GM12878 (cell line): ENCODE data around the gene SSH3. TPM values are rescaled to one million over a fixed set of nuclear protein-coding genes. Genes with fewer than 3 reads are reported as not detected.
A peak's percentile ranks its signal among the peaks of the same experiment; 100 is the strongest.

Experiments used
- ASH2L ChIP-seq: fragments of 300-600, 200-600 bp; sonication (generic); IDR thresholded peaks from 2 replicates; pipeline ENCODE4 v1.6.1; 2017; ENCODE audit warnings: low read depth, mild to moderate bottlenecking, borderline replicate concordance
- ATF7 ChIP-seq: fragments of 450-650 bp; IDR thresholded peaks from 2 replicates; pipeline ENCODE4 v1.6.1; 2016; ENCODE audit warnings: low read depth, mild to moderate bottlenecking
- CBX5 ChIP-seq: sonication (generic); IDR thresholded peaks from 2 replicates; pipeline ENCODE4 v1.6.1; 2016; ENCODE audit warnings: low read depth, moderate library complexity, mild to moderate bottlenecking, inconsistent platforms
- CEBPB ChIP-seq, 2 experiments: fragments of 150-350 bp in 1 of 2; IDR thresholded peaks; 2 replicates each; pipeline ENCODE4 v1.6.1; 2012 to 2014; ENCODE audit warnings: low read depth in 2 of 2, low read length in 2 of 2, borderline replicate concordance in 1 of 2, inconsistent platforms in 1 of 2
- CEBPZ ChIP-seq: fragments of 150-350 bp; IDR thresholded peaks from 2 replicates; pipeline ENCODE4 v1.6.1; 2016; ENCODE audit warnings: low read depth, low read length
- CHD2 ChIP-seq: IDR thresholded peaks from 2 replicates; pipeline ENCODE4 v1.6.1; 2011; ENCODE audit warnings: low read depth, low read length, improper control_type of control experiment, borderline replicate concordance
- CREM ChIP-seq: IDR thresholded peaks from 2 replicates; pipeline ENCODE4 v1.6.1; 2014; ENCODE audit warnings: antibody characterized with exemption, low read depth
- EED ChIP-seq: sonication (generic); IDR thresholded peaks from 2 replicates; pipeline ENCODE4 v1.6.1; 2016; ENCODE audit warnings: antibody characterized with exemption, low read depth
- EGR1 ChIP-seq, 2 experiments: IDR thresholded peaks; 1 replicate in 1 of 2; 2 replicates in 1 of 2; pipeline ENCODE4 v1.6.1; 2011 to 2012; ENCODE audit warnings: low read depth in 2 of 2, low read length in 2 of 2, borderline replicate concordance in 1 of 2, mild to moderate bottlenecking in 1 of 2, moderate library complexity in 1 of 2
- FOXK2 ChIP-seq: fragments of 450-650 bp; IDR thresholded peaks from 2 replicates; pipeline ENCODE4 v1.6.1; 2017; ENCODE audit warnings: mild to moderate bottlenecking, moderate library complexity
- IRF4 ChIP-seq: IDR thresholded peaks from 2 replicates; pipeline ENCODE4 v1.6.1; 2011; ENCODE audit warnings: low read depth, low read length
- JUNB ChIP-seq: IDR thresholded peaks from 2 replicates; pipeline ENCODE4 v1.6.1; 2016; ENCODE audit warnings: antibody characterized with exemption, mild to moderate bottlenecking
- LARP7 ChIP-seq: fragments of 450-650 bp; IDR thresholded peaks from 2 replicates; pipeline ENCODE4 v1.6.1; 2017; ENCODE audit warnings: mild to moderate bottlenecking
- MEF2A ChIP-seq: IDR thresholded peaks from 2 replicates; pipeline ENCODE4 v1.6.1; 2011; ENCODE audit warnings: low read depth, mild to moderate bottlenecking, low read length, moderate library complexity; ENCODE audit not compliant: insufficient read depth
- MEF2B ChIP-seq: fragments of 450-650 bp; IDR thresholded peaks from 2 replicates; pipeline ENCODE4 v1.6.1; 2018; ENCODE audit warnings: mild to moderate bottlenecking, moderate library complexity; ENCODE audit not compliant: partially characterized antibody, poor library complexity, severe bottlenecking
- MTA2 ChIP-seq: fragments of 450-650 bp; IDR thresholded peaks from 2 replicates; pipeline ENCODE4 v1.6.1; 2016; ENCODE audit warnings: low read depth, mild to moderate bottlenecking, moderate library complexity
- NFYA ChIP-seq: IDR thresholded peaks from 2 replicates; pipeline ENCODE4 v1.6.1; 2011; ENCODE audit warnings: low read depth, mild to moderate bottlenecking, low read length, improper control_type of control experiment, borderline replicate concordance
- NR2C2 ChIP-seq: IDR thresholded peaks from 2 replicates; pipeline ENCODE4 v1.6.1; 2011; ENCODE audit warnings: borderline replicate concordance, low read depth; ENCODE audit not compliant: control insufficient read depth, insufficient read length
- NR2F1 ChIP-seq: fragments of 450-650 bp; conservative IDR thresholded peaks from 2 replicates; pipeline ENCODE4 v1.6.1; 2017; ENCODE audit warnings: mild to moderate bottlenecking
- POLR2AphosphoS5 ChIP-seq: IDR thresholded peaks from 2 replicates; pipeline ENCODE4 v1.6.1; 2011; ENCODE audit warnings: mild to moderate bottlenecking, low read length, inconsistent platforms
- RCOR1 ChIP-seq: conservative IDR thresholded peaks from 2 replicates; pipeline ENCODE4 v1.6.1; 2012; ENCODE audit warnings: low read depth, low read length, improper control_type of control experiment
- SIX5 ChIP-seq: IDR thresholded peaks from 2 replicates; pipeline ENCODE4 v1.6.1; 2011; ENCODE audit warnings: mild to moderate bottlenecking, low read depth, low read length, moderate library complexity; ENCODE audit not compliant: severe bottlenecking
- SMAD5 ChIP-seq: IDR thresholded peaks from 2 replicates; pipeline ENCODE4 v1.6.1; 2016; ENCODE audit warnings: antibody characterized with exemption, low read depth
- SMARCA5 ChIP-seq: fragments of 450-650 bp; IDR thresholded peaks from 2 replicates; pipeline ENCODE4 v1.6.1; 2017; ENCODE audit warnings: mild to moderate bottlenecking
- SRF ChIP-seq, 2 experiments: IDR thresholded peaks; 2 replicates each; pipeline ENCODE4 v1.6.1; 2011; ENCODE audit warnings: low read depth in 2 of 2, low read length in 2 of 2, mild to moderate bottlenecking in 1 of 2, moderate library complexity in 1 of 2
- TAF1 ChIP-seq: IDR thresholded peaks from 2 replicates; pipeline ENCODE4 v1.6.1; 2011; ENCODE audit warnings: mild to moderate bottlenecking, low read depth, low read length, borderline replicate concordance
- YBX1 ChIP-seq: fragments of 450-650 bp; IDR thresholded peaks from 2 replicates; pipeline ENCODE4 v1.6.1; 2016; ENCODE audit warnings: antibody characterized with exemption
- ZNF207 ChIP-seq: fragments of 450-650 bp; IDR thresholded peaks from 2 replicates; pipeline ENCODE4 v1.6.1; 2014; ENCODE audit warnings: antibody characterized with exemption, mild to moderate bottlenecking, borderline replicate concordance
- ZNF24 ChIP-seq: fragments of 450-650 bp; IDR thresholded peaks from 2 replicates; pipeline ENCODE4 v1.6.1; 2017; ENCODE audit warnings: antibody characterized with exemption, mild to moderate bottlenecking
- ZNF622 ChIP-seq: fragments of 450-650 bp; IDR thresholded peaks from 2 replicates; pipeline ENCODE4 v1.6.1; 2017; ENCODE audit warnings: mild to moderate bottlenecking, inconsistent platforms
- ZSCAN29 ChIP-seq: fragments of 450-650 bp; IDR thresholded peaks from 2 replicates; pipeline ENCODE4 v1.6.1; 2017; ENCODE audit warnings: mild to moderate bottlenecking, moderate library complexity
- polyA plus RNA-seq, 11 experiments: library from polyadenylated mRNA; depleted of rRNA in 4 of 11; unstranded in 6 of 11; stranded (reverse) in 5 of 11; fragments of >200 nt; fragmentation: Nextera tagmentation in 4 of 11; fragmentation: Illumina TruSeq in 1 of 11; extraction: Ambion mirVana in 4 of 11; extraction: Trizol in 1 of 11; gene quantifications; 1 replicate in 1 of 11; 2 replicates in 10 of 11; pipeline versions ENCODE4 v1.2.1 to v1.2.3, GENCODE V29; 2011 to 2016; ENCODE audit warnings: inconsistent platforms in 2 of 11, missing spikeins in 2 of 11, low read depth in 1 of 11
- total RNA-seq, 4 experiments: library from RNA; depleted of rRNA in 3 of 4; stranded (reverse); fragments of >200 nt in 3 of 4; fragmentation: Illumina TruSeq in 1 of 4; extraction: Trizol in 1 of 4; gene quantifications; 2 replicates each; pipeline versions ENCODE4 v1.2.1 to v1.2.3, GENCODE V29; 2013 to 2021

The SSH3 gene
- total and polyA plus RNA-seq, 10 of the 15 experiments (the other 5 are each of a cell fraction or from before 2014, with no cell fraction given): 0.05 to 0.83 (median 0.28) TPM; not detected in 3

- TF ChIP-seq ATF7 (no peak), SRF (IDR thresholded peaks at IDR 0.05; ENCODE audit: low read depth in 2 of 2, low read length in 2 of 2) (no peak), FOXK2 (no peak), MTA2 (no peak), CBX5 (no peak), CEBPZ (no peak), IRF4 (peak; percentile 50; the same call in 1 of the 2 replicates), EED (peak; percentile 65; the same call in 1 of the 2 replicates), ZSCAN29 (no peak; the same call in 1 of the 2 replicates), NFYA (no peak), ASH2L (no peak; the same call in 1 of the 2 replicates), POLR2AphosphoS5 (peak; percentile 98), ZNF207 (peak; percentile 69; the same call in 1 of the 2 replicates), EGR1 (IDR thresholded peaks at IDR 0.05; ENCODE audit: borderline replicate concordance in 1 of 2, low read depth in 2 of 2, low read length in 2 of 2) (peak in 1 of 2 experiments; percentile 79; a peak in 2 of 3 replicates), NR2C2 (no peak), MEF2B (peak; percentile 93), CEBPB (IDR thresholded peaks at IDR 0.05; ENCODE audit: borderline replicate concordance in 1 of 2, low read depth in 2 of 2, low read length in 2 of 2) (peak in 1 of 2 experiments; percentile 63; a peak in 1 of 4 replicates), SMAD5 (peak; percentile 72; the same call in 1 of the 2 replicates), LARP7 (peak; percentile 94), CHD2 (peak; percentile 75), CREM (peak; percentile 59), ZNF24 (no peak), SMARCA5 (0 out of 2 replicates have a peak, but pooled peaks have one; percentile 42), TAF1 (peak; percentile 56; the same call in 1 of the 2 replicates), RCOR1 (peak; percentile 61; the same call in 1 of the 2 replicates), JUNB (no peak), MEF2A (peak; percentile 47; the same call in 1 of the 2 replicates), ZNF622 (no peak), YBX1 (no peak), SIX5 (no peak), NR2F1 (peak; percentile 90)
Observed at GRCh38 chr11:67288452-67289225, 14.7 kb upstream of the SSH3 start (continued).
